H1 (cell line): ENCODE measurements around the gene PAK2. TPM values are rescaled to one million over a fixed set of nuclear protein-coding genes. Genes with fewer than 3 reads are reported as not detected.

ENCODE experiments used
- ATF3 ChIP-seq: IDR thresholded peaks from 2 replicates; pipeline ENCODE4 v1.6.1; 2011; ENCODE audit warnings: low read depth, mild to moderate bottlenecking, low read length; ENCODE audit not compliant: insufficient read depth
- CBX8 ChIP-seq: fragments of 300-800, 300-1000 bp; sonication (generic); IDR thresholded peaks from 2 replicates; pipeline ENCODE4 v1.7.1; 2016; ENCODE audit warnings: low read depth, low read length, borderline replicate concordance
- HDAC2 ChIP-seq, 2 experiments: fragments of 300-600 bp in 1 of 2; sonication (generic) in 1 of 2; IDR thresholded peaks; 2 replicates each; pipeline ENCODE4 v1.6.1; 2011 to 2012; ENCODE audit warnings: low read depth in 2 of 2, low read length in 2 of 2, mild to moderate bottlenecking in 2 of 2, moderate library complexity in 2 of 2, borderline replicate concordance in 1 of 2, inconsistent platforms in 1 of 2
- PHF8 ChIP-seq: fragments of 200-600 bp; sonication (generic); conservative IDR thresholded peaks from 2 replicates; pipeline ENCODE4 v1.7.1; 2012; ENCODE audit warnings: low read depth, mild to moderate bottlenecking, inconsistent platforms, low read length, moderate library complexity
- POLR2A ChIP-seq, 2 experiments: IDR thresholded peaks; 1 replicate in 1 of 2; 2 replicates in 1 of 2; pipeline ENCODE4 v1.6.1; 2011; ENCODE audit warnings: low read depth in 2 of 2, low read length in 2 of 2, mild to moderate bottlenecking in 2 of 2; ENCODE audit errors: control extremely low read depth in 1 of 2
- POLR2AphosphoS5 ChIP-seq: IDR thresholded peaks from 2 replicates; pipeline ENCODE4 v1.6.1; 2011; ENCODE audit warnings: low read depth, low read length
- RBBP5 ChIP-seq: IDR thresholded peaks from 2 replicates; pipeline ENCODE4 v1.7.1; 2012; ENCODE audit warnings: low read depth, mild to moderate bottlenecking, inconsistent platforms, low read length, moderate library complexity, borderline replicate concordance
- RFX5 ChIP-seq: IDR thresholded peaks from 2 replicates; pipeline ENCODE4 v1.6.1; 2011; ENCODE audit warnings: low read depth, low read length, improper control_type of control experiment, borderline replicate concordance
- SRF ChIP-seq: IDR thresholded peaks from 2 replicates; pipeline ENCODE4 v1.6.1; 2011; ENCODE audit warnings: mild to moderate bottlenecking, low read depth, low read length, moderate library complexity
- TAF1 ChIP-seq: IDR thresholded peaks from 2 replicates; pipeline ENCODE4 v1.6.1; 2011; ENCODE audit warnings: mild to moderate bottlenecking, low read depth, low read length
- TAF7 ChIP-seq: optimal IDR thresholded peaks from 2 replicates; pipeline ENCODE3; 2011; ENCODE audit warnings: low read depth, mild to moderate bottlenecking, inconsistent platforms, low read length, moderate library complexity, borderline replicate concordance
- TBP ChIP-seq: IDR thresholded peaks from 2 replicates; pipeline ENCODE4 v1.6.1; 2011; ENCODE audit warnings: low read depth, low read length, improper control_type of control experiment
- polyA plus RNA-seq, 7 experiments: library from polyadenylated mRNA; depleted of rRNA in 3 of 7; stranded (reverse) in 5 of 7; unstranded in 2 of 7; fragments of >200 nt in 5 of 7; fragments of 200-250 nt in 2 of 7; gene quantifications; 1 replicate in 5 of 7; 2 replicates in 1 of 7; 4 replicates in 1 of 7; pipeline versions ENCODE4 v1.2.1 to v1.2.3, GENCODE V29; 2011 to 2013; ENCODE audit warnings: missing spikeins in 2 of 7, mixed read lengths in 2 of 7
- total RNA-seq: library from RNA; stranded (reverse); fragmentation: NEBNext Ultra II Directional; extraction: Animal tissue kit (Norgen Biotek cat#: 25700); gene quantifications from 2 replicates; pipeline ENCODE4 v1.2.1, GENCODE V29; 2021

The PAK2 gene
- total and polyA plus RNA-seq, 2 of the 8 experiments (the other 6 are each of a cell fraction or from before 2014, with no cell fraction given), result 13.1 to 60.5 TPM

- peak; percentile 82 for TF ChIP-seq ATF3
- peak; percentile 26; the same call in 1 of the 2 replicates for TF ChIP-seq TBP
- TF ChIP-seq RBBP5, result peak; percentile 97
- TF ChIP-seq CBX8, result no peak
- peak; percentile 81 for TF ChIP-seq TAF1
- peak; percentile 79 for TF ChIP-seq SRF
- 0 out of 4 replicates have a peak, but pooled peaks of 1 of the 2 experiments have one; percentile 23 for TF ChIP-seq HDAC2 (IDR thresholded peaks at IDR 0.05; ENCODE audit: borderline replicate concordance in 1 of 2, low read depth in 2 of 2, low read length in 2 of 2)
- no peak for TF ChIP-seq TAF7
- TF ChIP-seq RFX5, result no peak
- TF ChIP-seq POLR2AphosphoS5, result peak; percentile 96
- TF ChIP-seq PHF8, result peak; percentile 100
- peak; percentile 88 to 96 for TF ChIP-seq POLR2A (IDR thresholded peaks at IDR 0.05; ENCODE audit: control extremely low read depth in 1 of 2, low read depth in 2 of 2, low read length in 2 of 2)
Observed at GRCh38 chr3:196867507-196868296, 128.0 kb downstream of the PAK2 start, which contains the start of gene SENP5 (continued).
